MM.1S (cell line): ENCODE measurements around the gene ZNF521.

Experiments used
- DNase-seq: peaks from one replicate; pipeline ENCODE4 v3.0.0-alpha.2; 2015
- H2AFZ ChIP-seq: fragments of 300-600 bp; sonication (generic); 2 replicates; pipeline ENCODE4 v1.6.0; 2016; ENCODE audit warnings: antibody characterized with exemption, low read length
- H3F3A ChIP-seq: fragments of 300-600 bp; sonication (generic); 2 replicates; pipeline ENCODE4 v1.6.1; 2016; ENCODE audit warnings: mild to moderate bottlenecking, antibody characterized with exemption, low read length, moderate library complexity, mixed read lengths; ENCODE audit not compliant: insufficient read depth
- H3K27ac ChIP-seq: fragments of 300-600 bp; sonication (generic); 2 replicates; pipeline ENCODE4 v1.5.1; 2016; ENCODE audit warnings: mild to moderate bottlenecking, low read length
- H3K27me3 ChIP-seq: fragments of 300-600 bp; sonication (generic); replicated peaks from 2 replicates; pipeline ENCODE4 v1.6.0; 2016; ENCODE audit warnings: low read length; ENCODE audit not compliant: insufficient read depth
- H3K36me3 ChIP-seq: fragments of 300-600 bp; sonication (generic); replicated peaks from 2 replicates; pipeline ENCODE4 v1.6.1; 2016; ENCODE audit warnings: mild to moderate bottlenecking, low read length, mixed read lengths; ENCODE audit not compliant: insufficient read depth
- H3K4me1 ChIP-seq: fragments of 300-600 bp; sonication (generic); 2 replicates; pipeline ENCODE4 v1.6.1; 2016; ENCODE audit warnings: low read length, mixed read lengths
- H3K4me2 ChIP-seq: fragments of 300-600 bp; sonication (generic); 2 replicates; pipeline ENCODE4 v1.6.0; 2016; ENCODE audit warnings: low read depth, low read length
- H3K4me3 ChIP-seq: fragments of 300-600 bp; sonication (generic); 2 replicates; pipeline ENCODE4 v1.5.1; 2016; ENCODE audit warnings: low read length, mixed read lengths
- H3K79me2 ChIP-seq: fragments of 300-600 bp; sonication (generic); 2 replicates; pipeline ENCODE4 v1.6.1; 2016; ENCODE audit warnings: mixed run types, low read length, mixed read lengths
- H3K9ac ChIP-seq: fragments of 300-600 bp; sonication (generic); 2 replicates; pipeline ENCODE4 v1.6.1; 2016; ENCODE audit warnings: low read length, mixed read lengths
- H3K9me2 ChIP-seq: fragments of 300-600 bp; sonication (generic); replicated peaks from 2 replicates; pipeline ENCODE4 v1.6.1; 2016; ENCODE audit warnings: mild to moderate bottlenecking, low read length, mixed read lengths; ENCODE audit not compliant: insufficient read depth
- H3K9me3 ChIP-seq: fragments of 300-600 bp; sonication (generic); replicated peaks from 2 replicates; pipeline ENCODE4 v1.6.1; 2016; ENCODE audit warnings: mild to moderate bottlenecking, low read length, mixed read lengths; ENCODE audit not compliant: insufficient read depth
- H4K20me1 ChIP-seq: fragments of 300-600 bp; sonication (generic); 2 replicates; pipeline ENCODE4 v1.6.1; 2016; ENCODE audit warnings: mild to moderate bottlenecking, low read length, moderate library complexity, mixed read lengths; ENCODE audit not compliant: insufficient read depth
- CTCF ChIP-seq: fragments of 300-600 bp; sonication (generic); IDR thresholded peaks from 2 replicates; pipeline ENCODE4 v1.5.1; 2016; ENCODE audit warnings: antibody characterized with exemption, low read length, mixed read lengths
- EZH2 ChIP-seq: fragments of 300-600 bp; sonication (generic); optimal IDR thresholded peaks from 2 replicates; pipeline ENCODE3; 2017; ENCODE audit warnings: low read depth, mild to moderate bottlenecking, antibody characterized with exemption, low read length, mixed read lengths
- EZH2phosphoT487 ChIP-seq: fragments of 300-600 bp; sonication (generic); IDR thresholded peaks from 2 replicates; pipeline ENCODE4 v1.6.1; 2018; ENCODE audit warnings: antibody characterized with exemption, low read length

ZNF521 gene

GRCh38 chr18:25145731-25146511 is 206.0 kb downstream of the ZNF521 start:
- Histone ChIP-seq H2AFZ (no peak overlapping the region), H3F3A (no peaks in the 10 kb centered on the region), H3K27me3 (no peaks in the 10 kb centered on the region), H3K4me1 (no peaks in the 10 kb centered on the region), H4K20me1 (no peaks in the 10 kb centered on the region), H3K27ac (no peak overlapping the region), H3K79me2 (no peaks in the 10 kb centered on the region), H3K9me3 (no peaks in the 10 kb centered on the region), H3K9ac (no peak overlapping the region), H3K4me2 (no peak overlapping the region), H3K36me3 (no peaks in the 10 kb centered on the region), H3K9me2 (no peaks in the 10 kb centered on the region), H3K4me3 (no peak overlapping the region)
- TF ChIP-seq EZH2 (no peak), EZH2phosphoT487 (no peak), CTCF (no peak)
- DNase-seq, result no peak

GRCh38 chr18:25144820-25145219 is 207.1 kb downstream of the ZNF521 start:
- Histone ChIP-seq H3K9me2 (no peaks in the 10 kb centered on the region), H3K27me3 (no peaks in the 10 kb centered on the region), H4K20me1 (no peaks in the 10 kb centered on the region), H3F3A (no peaks in the 10 kb centered on the region), H3K36me3 (no peaks in the 10 kb centered on the region), H3K4me2 (no peak overlapping the region), H3K27ac (no peak overlapping the region), H3K9me3 (no peaks in the 10 kb centered on the region), H3K9ac (no peak overlapping the region), H2AFZ (no peak overlapping the region), H3K4me3 (no peak overlapping the region), H3K4me1 (no peaks in the 10 kb centered on the region), H3K79me2 (no peaks in the 10 kb centered on the region)
- TF ChIP-seq CTCF (no peak), EZH2phosphoT487 (no peak), EZH2 (no peak)
- DNase-seq, result no peak

- Histone ChIP-seq H3K4me2 (no peak overlapping the region), H3K9me2 (no peaks in the 10 kb centered on the region), H3F3A (no peaks in the 10 kb centered on the region), H4K20me1 (no peaks in the 10 kb centered on the region), H3K36me3 (no peaks in the 10 kb centered on the region), H3K4me1 (no peaks in the 10 kb centered on the region), H3K27ac (no peak overlapping the region), H3K27me3 (no peaks in the 10 kb centered on the region), H3K4me3 (no peak overlapping the region), H3K79me2 (no peaks in the 10 kb centered on the region), H2AFZ (no peak overlapping the region), H3K9me3 (no peaks in the 10 kb centered on the region), H3K9ac (no peak overlapping the region)
- TF ChIP-seq EZH2, result no peak
- TF ChIP-seq CTCF, result no peak
- no peak for TF ChIP-seq EZH2phosphoT487
- DNase-seq, result no peak
These were observed 210.1 kb downstream of the ZNF521 start for GRCh38 chr18:25141886-25142285.
